ENCODE measurements around the gene PECR.

The PECR gene

GRCh38 chr2:216118474-216118873, 36.9 kb upstream of the PECR start:
- Histone ChIP-seq H3K4me3 (ENCODE audit: control insufficient read depth in 1 of 7, extremely low read depth in 1 of 7, insufficient read depth in 4 of 7, low read depth in 2 of 7, low read length in 6 of 7) (no peak overlapping the region), H3K27ac (ENCODE audit: insufficient read depth in 1 of 2, low read depth in 1 of 2, low read length in 2 of 2, poor library complexity in 1 of 2, severe bottlenecking in 2 of 2) (no peak overlapping the region), H3K9me3 (ENCODE audit: control extremely low read depth in 1 of 5, control insufficient read depth in 4 of 5, insufficient read depth in 2 of 5, low read depth in 1 of 5, low read length in 4 of 5) (no peaks in the 10 kb centered on the region), H3K36me3 (ENCODE audit: control insufficient read depth in 4 of 4, insufficient read depth in 4 of 4, low read length in 3 of 4) (peaks cover 23 to 91% (median 64%) of the 10 kb centered on the region in 4 experiments), H3K4me1 (ENCODE audit: control extremely low read depth in 1 of 4, control insufficient read depth in 4 of 4, insufficient read depth in 4 of 4, low read length in 3 of 4) (peaks cover 3 to 35% (median 12%) of the 10 kb centered on the region in 4 experiments), H3K27me3 (replicated peaks in 2 of 5; ENCODE audit: control insufficient read depth in 4 of 5, insufficient read depth in 5 of 5, low read length in 4 of 5) (no peaks in the 10 kb centered on the region)
- WGBS (ENCODE audit: insufficient coverage) = no CpG with 5 or more reads among the region's 1 CpG
- DNase-seq = no peak
- CTCF ChIA-PET = interaction anchor here (0.8 to 2.4 kb wide), 6 partner anchors 7 to 543 kb away, joined by 3 to 10 read pairs (median 3); no protein-coding TSS in a partner anchor
- POLR2A ChIA-PET = no interaction called here

- H3K9me3 ChIP-seq (ENCODE audit: control extremely low read depth in 1 of 5, control insufficient read depth in 4 of 5, insufficient read depth in 2 of 5, low read depth in 1 of 5, low read length in 4 of 5) = no peaks in the 10 kb centered on the region
- POLR2A ChIA-PET = interaction anchor here (0.7 kb wide), 2 partner anchors 10 to 116 kb away, joined by 3 read pairs; no protein-coding TSS in a partner anchor
- no peak overlapping the region for H3K4me3 ChIP-seq (ENCODE audit: control insufficient read depth in 1 of 7, extremely low read depth in 1 of 7, insufficient read depth in 4 of 7, low read depth in 2 of 7, low read length in 6 of 7)
- peaks cover 23 to 92% (median 63%) of the 10 kb centered on the region in 4 experiments for H3K36me3 ChIP-seq (ENCODE audit: control insufficient read depth in 4 of 4, insufficient read depth in 4 of 4, low read length in 3 of 4)
- CTCF ChIA-PET = interaction anchor here (1.3 to 2.1 kb wide), 3 partner anchors 13 to 544 kb away, joined by 3 to 6 read pairs (median 3); no protein-coding TSS in a partner anchor
- DNase-seq = peak in 2 of 3 donors; percentile 54 to 63
- H3K27me3 ChIP-seq (replicated peaks in 2 of 5; ENCODE audit: control insufficient read depth in 4 of 5, insufficient read depth in 5 of 5, low read length in 4 of 5) = no peaks in the 10 kb centered on the region
- no peak overlapping the region for H3K27ac ChIP-seq (ENCODE audit: insufficient read depth in 1 of 2, low read depth in 1 of 2, low read length in 2 of 2, poor library complexity in 1 of 2, severe bottlenecking in 2 of 2)
- H3K4me1 ChIP-seq (ENCODE audit: control extremely low read depth in 1 of 4, control insufficient read depth in 4 of 4, insufficient read depth in 4 of 4, low read length in 3 of 4) = peaks cover 3 to 35% (median 13%) of the 10 kb centered on the region in 4 experiments
- WGBS (ENCODE audit: insufficient coverage) = 100% methylated on average over 3 of the region's 4 CpGs
These were observed 36.1 kb upstream of the PECR start for GRCh38 chr2:216117561-216118340.

DNA sequence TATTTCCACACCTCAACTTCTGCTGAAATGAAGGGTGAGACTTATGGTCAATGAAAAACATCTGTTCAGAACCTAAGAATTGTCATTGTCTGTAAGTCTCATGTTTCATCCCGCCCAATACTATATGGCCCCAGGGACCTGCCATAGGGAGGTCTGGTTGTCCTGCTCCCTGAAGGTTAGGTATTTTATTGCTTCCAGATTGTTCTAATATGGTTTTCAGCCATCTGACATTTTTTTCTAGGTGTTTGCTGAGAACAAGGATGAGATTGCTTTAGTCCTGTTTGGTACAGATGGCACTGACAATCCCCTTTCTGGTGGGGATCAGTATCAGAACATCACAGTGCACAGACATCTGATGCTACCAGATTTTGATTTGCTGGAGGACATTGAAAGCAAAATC, 34.8 kb upstream of the PECR start:
- H3K4me1 ChIP-seq (ENCODE audit: control extremely low read depth in 1 of 4, control insufficient read depth in 4 of 4, insufficient read depth in 4 of 4, low read length in 3 of 4) = peaks cover 3 to 42% (median 15%) of the 10 kb centered on the region in 4 experiments
- no peaks in the 10 kb centered on the region for H3K9me3 ChIP-seq (ENCODE audit: control extremely low read depth in 1 of 5, control insufficient read depth in 4 of 5, insufficient read depth in 2 of 5, low read depth in 1 of 5, low read length in 4 of 5)
- no peak overlapping the region for H3K27ac ChIP-seq (ENCODE audit: insufficient read depth in 1 of 2, low read depth in 1 of 2, low read length in 2 of 2, poor library complexity in 1 of 2, severe bottlenecking in 2 of 2)
- POLR2A ChIA-PET = no interaction called here
- CTCF ChIA-PET = no interaction called here
- H3K36me3 ChIP-seq (ENCODE audit: control insufficient read depth in 4 of 4, insufficient read depth in 4 of 4, low read length in 3 of 4) = peaks cover 24 to 93% (median 62%) of the 10 kb centered on the region in 4 experiments
- no peak for DNase-seq
- H3K27me3 ChIP-seq (replicated peaks in 2 of 5; ENCODE audit: control insufficient read depth in 4 of 5, insufficient read depth in 5 of 5, low read length in 4 of 5) = no peaks in the 10 kb centered on the region
- no CpG with 5 or more reads among the region's 1 CpG for WGBS (ENCODE audit: insufficient coverage)
- H3K4me3 ChIP-seq (ENCODE audit: control insufficient read depth in 1 of 7, extremely low read depth in 1 of 7, insufficient read depth in 4 of 7, low read depth in 2 of 7, low read length in 6 of 7) = no peak overlapping the region

DNA sequence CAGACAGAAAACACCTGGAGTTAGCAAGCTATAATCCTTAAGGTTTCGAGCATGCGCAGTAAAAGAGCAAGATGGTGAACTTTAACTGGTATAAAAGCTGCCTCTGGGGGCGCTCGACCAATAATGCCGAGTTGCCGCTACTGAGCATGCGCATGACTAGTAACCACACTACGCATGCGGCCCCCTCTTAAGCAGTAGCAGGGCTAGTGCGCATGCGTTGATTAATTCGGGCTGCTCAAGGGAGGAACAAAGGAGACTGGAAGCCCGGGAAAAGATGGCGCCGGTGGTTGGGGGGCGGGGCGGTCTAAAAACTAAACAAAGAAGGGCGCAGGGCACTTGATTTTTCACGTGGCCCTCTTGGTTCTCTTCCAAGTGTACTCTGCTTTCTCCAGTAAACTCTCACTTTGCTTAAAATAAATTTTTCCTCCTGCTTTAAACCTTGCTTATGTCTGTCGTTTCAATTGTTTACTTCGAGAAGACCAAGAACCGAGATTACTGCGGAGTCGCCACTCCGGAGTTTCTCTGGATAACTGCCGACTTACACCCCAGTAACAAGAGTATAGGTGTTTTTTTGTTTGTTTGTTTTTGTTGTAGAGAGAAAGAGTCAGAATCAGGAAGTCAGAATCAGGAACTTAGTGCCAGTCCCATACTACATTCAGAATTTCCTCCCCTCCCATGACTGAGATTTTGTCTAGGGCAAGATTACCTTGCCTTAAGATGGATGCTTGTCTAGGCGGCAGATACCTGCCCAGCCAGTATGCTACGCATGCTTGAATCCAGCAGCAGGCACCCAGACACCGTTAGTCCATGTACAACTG, 33.3 kb upstream of the PECR start:
- peak; percentile 99 to 100 (median 99) for DNase-seq
- Histone ChIP-seq H3K36me3 (ENCODE audit: control insufficient read depth in 4 of 4, insufficient read depth in 4 of 4, low read length in 3 of 4) (peaks cover 21 to 89% (median 52%) of the 10 kb centered on the region in 4 experiments), H3K4me1 (ENCODE audit: control extremely low read depth in 1 of 4, control insufficient read depth in 4 of 4, insufficient read depth in 4 of 4, low read length in 3 of 4) (peaks cover 11 to 56% (median 25%) of the 10 kb centered on the region in 4 experiments), H3K9me3 (ENCODE audit: control extremely low read depth in 1 of 5, control insufficient read depth in 4 of 5, insufficient read depth in 2 of 5, low read depth in 1 of 5, low read length in 4 of 5) (no peaks in the 10 kb centered on the region), H3K4me3 (ENCODE audit: control insufficient read depth in 1 of 7, extremely low read depth in 1 of 7, insufficient read depth in 4 of 7, low read depth in 2 of 7, low read length in 6 of 7) (peak overlapping the region in 6 of 7 experiments; percentile 68 to 94 (median 76)), H3K27ac (ENCODE audit: insufficient read depth in 1 of 2, low read depth in 1 of 2, low read length in 2 of 2, poor library complexity in 1 of 2, severe bottlenecking in 2 of 2) (peak overlapping the region; percentile 69 to 92), H3K27me3 (replicated peaks in 2 of 5; ENCODE audit: control insufficient read depth in 4 of 5, insufficient read depth in 5 of 5, low read length in 4 of 5) (no peaks in the 10 kb centered on the region)
- CTCF ChIA-PET = interaction anchor here (0.9 to 1.7 kb wide), 3 partner anchors 12 to 161 kb away, joined by 3 to 7 read pairs (median 5); no protein-coding TSS in a partner anchor
- WGBS (ENCODE audit: insufficient coverage) = 9% methylated on average over 25 of the region's 29 CpGs
- POLR2A ChIA-PET = no interaction called here

GRCh38 chr2:216114382-216114713, 32.7 kb upstream of the PECR start:
- Histone ChIP-seq H3K4me1 (ENCODE audit: control extremely low read depth in 1 of 4, control insufficient read depth in 4 of 4, insufficient read depth in 4 of 4, low read length in 3 of 4) (peaks cover 11 to 56% (median 27%) of the 10 kb centered on the region in 4 experiments), H3K27me3 (replicated peaks in 2 of 5; ENCODE audit: control insufficient read depth in 4 of 5, insufficient read depth in 5 of 5, low read length in 4 of 5) (no peaks in the 10 kb centered on the region), H3K36me3 (ENCODE audit: control insufficient read depth in 4 of 4, insufficient read depth in 4 of 4, low read length in 3 of 4) (peaks cover 19 to 83% (median 48%) of the 10 kb centered on the region in 4 experiments), H3K4me3 (ENCODE audit: control insufficient read depth in 1 of 7, extremely low read depth in 1 of 7, insufficient read depth in 4 of 7, low read depth in 2 of 7, low read length in 6 of 7) (no peak overlapping the region), H3K9me3 (ENCODE audit: control extremely low read depth in 1 of 5, control insufficient read depth in 4 of 5, insufficient read depth in 2 of 5, low read depth in 1 of 5, low read length in 4 of 5) (no peaks in the 10 kb centered on the region), H3K27ac (ENCODE audit: insufficient read depth in 1 of 2, low read depth in 1 of 2, low read length in 2 of 2, poor library complexity in 1 of 2, severe bottlenecking in 2 of 2) (no peak overlapping the region)
- 64% methylated on average over 3 of the region's 4 CpGs for WGBS (ENCODE audit: insufficient coverage)
- ChIA-PET POLR2A (no interaction called here), CTCF (interaction anchor here (0.9 to 1.7 kb wide), 3 partner anchors 12 to 162 kb away, joined by 3 to 7 read pairs (median 5); no protein-coding TSS in a partner anchor)
- peak in 1 of 3 donors; percentile 4 for DNase-seq

DNA sequence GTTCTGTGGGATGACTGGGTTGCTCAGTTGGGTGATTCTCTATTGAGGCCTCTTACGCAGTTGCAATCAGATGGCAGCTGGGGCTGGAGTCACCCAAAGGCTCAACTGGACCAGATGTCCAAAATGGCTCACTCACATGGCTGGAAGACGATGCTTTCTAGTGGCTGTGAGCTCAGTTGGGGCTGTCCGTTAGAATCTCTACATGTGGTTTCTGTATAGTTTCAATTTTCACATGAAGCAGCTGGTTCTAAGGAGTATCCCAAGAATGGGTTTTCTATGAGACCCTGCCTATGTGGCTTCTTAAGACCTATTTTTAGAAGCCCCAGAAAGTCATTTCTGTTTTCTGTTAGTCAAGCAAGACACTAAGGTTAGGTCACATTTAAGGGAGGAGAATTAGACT, 32.0 kb upstream of the PECR start:
- Histone ChIP-seq H3K27ac (ENCODE audit: insufficient read depth in 1 of 2, low read depth in 1 of 2, low read length in 2 of 2, poor library complexity in 1 of 2, severe bottlenecking in 2 of 2) (peak overlapping the region in 1 of 2 experiments; percentile 11), H3K4me3 (ENCODE audit: control insufficient read depth in 1 of 7, extremely low read depth in 1 of 7, insufficient read depth in 4 of 7, low read depth in 2 of 7, low read length in 6 of 7) (no peak overlapping the region), H3K9me3 (ENCODE audit: control extremely low read depth in 1 of 5, control insufficient read depth in 4 of 5, insufficient read depth in 2 of 5, low read depth in 1 of 5, low read length in 4 of 5) (no peaks in the 10 kb centered on the region), H3K27me3 (replicated peaks in 2 of 5; ENCODE audit: control insufficient read depth in 4 of 5, insufficient read depth in 5 of 5, low read length in 4 of 5) (no peaks in the 10 kb centered on the region), H3K36me3 (ENCODE audit: control insufficient read depth in 4 of 4, insufficient read depth in 4 of 4, low read length in 3 of 4) (peaks cover 18 to 76% (median 43%) of the 10 kb centered on the region in 4 experiments), H3K4me1 (ENCODE audit: control extremely low read depth in 1 of 4, control insufficient read depth in 4 of 4, insufficient read depth in 4 of 4, low read length in 3 of 4) (peaks cover 11 to 57% (median 30%) of the 10 kb centered on the region in 4 experiments)
- POLR2A ChIA-PET = no interaction called here
- 91% methylated on average over 3 of the region's 3 CpGs for WGBS (ENCODE audit: insufficient coverage)
- CTCF ChIA-PET = interaction anchor here (1.7 kb wide), 1 partner anchor 27 kb away, joined by 5 read pairs; no protein-coding TSS in a partner anchor
- DNase-seq = no peak
